ENCODE results near the gene FAM221A.
"Not testable (repeated sequence)": the region's sequence is repeated elsewhere in the genome, so short reads cannot be mapped to it uniquely, and the experiment has no call there.

FAM221A gene

GRCh38 chr7:23700046-23700445 is 20.0 kb downstream of the FAM221A start:
- DNase-seq (ENCODE audit: low read depth in 3 of 3): no peak

- no peak for DNase-seq (ENCODE audit: low read depth in 3 of 3)
Measured at GRCh38 chr7:23709081-23709750, 29.2 kb downstream of the FAM221A start.

- DNase-seq (ENCODE audit: low read depth in 3 of 3): no peak
Measured at GRCh38 chr7:23710000-23710399, 30.0 kb downstream of the FAM221A start, which contains the start of gene STK31. Gene STK31 (plus strand): TSS chr7:23710219. CDS start chr7:23710286, 67 bp downstream.

GRCh38 chr7:23712368-23713284 is 32.6 kb downstream of the FAM221A start:
- DNase-seq (ENCODE audit: low read depth in 3 of 3): no peak

DNA sequence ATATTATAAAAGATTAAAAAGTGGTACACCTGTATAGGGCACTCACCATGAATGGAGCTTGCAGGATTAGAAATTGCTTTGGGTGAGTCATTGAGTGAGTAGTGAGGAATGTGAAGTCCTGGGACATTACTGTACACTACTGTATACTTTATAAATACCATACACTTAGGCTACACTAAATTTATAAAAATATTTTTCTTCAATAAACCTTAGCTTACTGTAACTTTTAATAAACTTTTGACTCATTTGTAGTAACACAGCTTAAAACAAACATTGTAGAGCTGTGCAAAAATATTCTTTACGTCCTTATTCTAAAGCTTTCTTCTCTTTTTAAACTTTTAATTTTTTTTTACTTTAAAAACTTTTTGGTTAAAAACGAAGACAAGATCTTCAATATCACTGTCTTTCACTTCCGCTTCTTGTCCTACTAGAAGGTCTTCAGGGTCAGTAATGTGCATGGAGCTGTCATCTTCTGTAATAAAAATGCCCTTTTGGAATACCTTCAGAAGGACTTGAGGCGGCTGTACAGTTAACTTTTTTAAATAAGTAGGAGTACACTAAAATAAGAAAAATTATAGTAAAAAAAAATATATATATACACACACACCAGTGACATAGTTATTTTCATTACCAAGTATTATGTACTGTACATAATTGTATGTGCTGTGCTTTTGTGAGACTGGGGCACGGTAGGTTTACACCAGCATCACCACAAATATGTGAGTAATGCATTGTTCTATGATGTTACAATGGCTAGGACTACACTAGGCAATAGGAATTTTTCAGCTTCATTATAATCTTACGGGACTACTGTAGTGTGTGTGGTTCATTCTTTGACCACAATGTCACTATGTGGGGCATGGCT is 33.5 kb downstream of the FAM221A start:
- DNase-seq (ENCODE audit: low read depth in 3 of 3): no peak

DNA sequence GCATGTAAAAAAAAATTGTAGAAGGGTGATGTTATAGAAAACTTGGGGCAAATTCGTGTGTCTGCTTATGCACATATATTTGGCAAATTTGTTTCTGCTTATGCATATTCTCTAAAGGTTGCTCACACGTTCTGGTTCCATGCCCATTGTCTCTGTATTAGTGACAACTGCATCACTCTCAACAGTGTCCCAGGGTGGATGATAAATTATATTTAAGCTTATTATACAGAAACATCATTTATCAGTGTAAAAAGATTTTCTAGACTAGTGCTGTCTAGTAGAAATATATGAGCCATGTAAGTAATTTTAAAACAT is 34.1 kb downstream of the FAM221A start:
- DNase-seq (ENCODE audit: low read depth in 3 of 3): no peak

GRCh38 chr7:23714579-23714978 is 34.6 kb downstream of the FAM221A start:
- no peak for DNase-seq (ENCODE audit: low read depth in 3 of 3)

DNA sequence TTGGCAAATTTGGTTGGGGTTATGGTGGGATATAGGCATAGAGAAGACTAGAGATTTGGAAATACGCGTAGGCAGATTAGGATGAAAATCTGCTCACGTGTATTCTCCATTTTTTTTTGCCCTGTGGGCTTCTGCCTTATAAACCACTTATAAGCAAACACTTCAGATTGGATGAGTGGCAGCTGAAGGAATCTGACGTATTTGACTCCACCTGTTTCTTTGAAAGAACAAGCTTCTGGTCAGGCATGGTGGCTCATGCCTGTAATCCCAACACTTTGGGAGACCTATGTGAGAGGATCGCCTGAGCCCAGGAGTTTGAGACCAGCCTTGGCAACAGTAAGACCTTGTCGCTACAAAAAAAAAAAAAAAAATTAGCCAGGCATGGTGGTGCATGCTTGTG is 35.1 kb downstream of the FAM221A start:
- no peak for DNase-seq (ENCODE audit: low read depth in 3 of 3)

- DNase-seq (ENCODE audit: low read depth in 3 of 3): no peak
Measured at GRCh38 chr7:23717788-23718187, 37.8 kb downstream of the FAM221A start.

DNA sequence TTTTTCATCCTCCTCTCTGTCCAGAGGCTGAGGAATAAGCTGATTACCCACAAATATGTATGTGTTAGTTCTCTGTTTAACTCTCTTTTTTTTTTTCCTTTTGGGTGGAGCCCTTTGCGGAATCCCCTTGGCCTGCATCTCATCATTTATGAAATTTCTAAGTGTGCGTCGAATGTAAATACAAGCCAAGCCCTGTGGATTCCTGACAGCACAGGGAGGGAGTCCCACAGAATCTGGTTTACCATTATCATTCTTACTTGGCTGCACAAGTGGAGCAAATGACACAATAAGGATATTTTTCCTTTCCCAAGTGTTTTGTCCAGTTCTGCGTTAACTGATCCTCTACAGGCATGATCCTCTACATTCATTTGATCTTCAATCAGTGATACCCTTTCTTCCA is 41.5 kb downstream of the FAM221A start:
- no peak for DNase-seq (ENCODE audit: low read depth in 3 of 3)

DNA sequence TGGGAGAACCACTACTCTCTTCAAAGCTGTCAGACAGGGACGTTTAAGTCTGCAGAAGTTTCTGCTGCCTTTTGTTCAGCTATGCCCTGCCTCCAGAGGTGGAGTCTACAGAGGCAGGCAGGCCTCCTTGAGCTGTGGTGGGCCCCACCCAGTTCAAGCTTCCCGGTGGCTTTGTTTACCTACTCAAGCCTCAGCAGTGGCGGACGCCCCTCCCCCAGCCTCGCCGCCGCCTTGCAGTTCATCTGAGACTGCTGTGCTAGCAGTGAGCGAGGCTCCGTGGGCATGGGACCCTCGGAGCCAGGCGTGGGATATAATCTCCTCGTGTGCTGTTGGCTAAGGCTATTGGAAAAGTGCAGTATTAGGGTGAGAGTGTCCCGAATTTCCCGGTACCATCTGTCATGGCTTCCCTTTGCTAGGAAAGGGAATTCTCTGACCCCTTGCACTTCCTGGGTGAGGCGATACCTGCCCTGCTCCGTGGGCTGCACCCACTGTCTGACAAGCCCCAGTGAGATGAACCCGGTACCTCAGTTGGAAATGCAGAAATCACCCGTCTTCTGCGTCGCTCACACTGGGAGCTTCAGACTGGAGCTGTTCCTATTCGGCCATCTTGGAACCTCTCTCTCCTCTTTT is 42.7 kb downstream of the FAM221A start:
- not testable (repeated sequence) for DNase-seq (ENCODE audit: low read depth in 3 of 3)

DNA sequence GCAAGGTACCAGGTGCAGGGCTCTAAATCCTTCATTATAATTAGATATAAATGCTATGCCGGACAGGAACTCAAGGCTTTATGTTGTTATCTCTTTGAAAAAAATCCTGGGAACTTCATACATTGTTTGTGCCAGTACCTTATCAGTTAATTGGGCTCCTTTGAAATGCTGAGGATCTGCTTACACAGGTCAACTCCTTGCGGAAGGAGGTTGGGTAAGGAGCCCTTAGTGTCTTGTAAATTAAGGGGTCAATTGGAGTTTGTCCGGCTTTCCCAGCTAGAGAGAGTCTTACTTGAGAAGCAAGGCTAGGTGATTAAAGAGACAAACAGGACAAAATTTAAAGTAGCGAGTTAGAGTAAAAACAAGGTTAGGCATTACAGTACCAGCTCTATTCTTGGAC is 44.1 kb downstream of the FAM221A start:
- DNase-seq (ENCODE audit: low read depth in 3 of 3): not testable (repeated sequence)

DNA sequence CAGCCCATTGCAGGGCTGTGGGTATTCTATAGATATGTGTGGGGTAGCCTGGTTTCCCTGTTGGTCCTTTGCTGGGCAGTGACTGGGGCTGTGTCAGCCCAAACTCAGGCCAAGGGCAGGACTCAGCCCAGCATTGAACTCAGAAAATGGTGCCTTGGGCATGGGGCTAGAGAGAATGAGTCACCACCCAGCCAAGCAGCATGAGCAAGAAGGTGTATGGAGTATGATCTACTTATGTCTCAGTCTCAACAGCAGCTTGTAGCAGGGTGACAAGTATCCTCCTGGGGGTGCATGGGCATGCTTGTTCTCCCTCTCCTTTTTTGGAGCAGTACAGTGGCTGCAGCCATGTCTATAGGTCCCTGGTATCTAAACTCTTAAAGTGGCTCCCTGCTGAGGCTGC is 62.1 kb downstream of the FAM221A start:
- DNase-seq (ENCODE audit: low read depth in 3 of 3): no peak

GRCh38 chr7:23743226-23743625 is 63.2 kb downstream of the FAM221A start:
- DNase-seq (ENCODE audit: low read depth in 3 of 3): no peak

DNA sequence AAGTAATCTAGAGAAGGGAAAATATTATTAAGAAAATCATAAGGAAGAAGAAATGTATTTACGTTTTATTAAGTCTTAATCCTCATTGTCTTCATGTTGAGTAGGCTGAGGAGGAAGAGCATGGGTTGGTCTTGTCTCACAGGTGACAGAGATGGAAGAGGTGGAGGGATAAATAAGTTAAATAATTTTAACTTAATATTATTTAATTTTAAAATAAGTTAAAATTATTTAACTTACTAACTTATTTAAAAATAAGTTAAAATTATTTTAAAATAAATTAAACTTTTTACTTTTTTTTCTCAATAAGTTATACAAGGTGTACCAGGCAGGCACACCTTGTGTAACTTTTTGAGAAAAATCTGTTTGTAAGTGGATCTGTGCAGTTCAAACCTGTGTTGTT is 66.6 kb downstream of the FAM221A start:
- no peak for DNase-seq (ENCODE audit: low read depth in 3 of 3)

- no peak for DNase-seq (ENCODE audit: low read depth in 3 of 3)
Measured at GRCh38 chr7:23751852-23752251, 71.9 kb downstream of the FAM221A start.

All from stimulated activated CD4-positive, alpha-beta T cell treated with anti-CD3 and anti-CD28 coated beads, TNF-alpha, amount 100 ng/mL, for 48 hours (primary cell).